Measurements from ENCODE around the gene RALGAPB.

- TF ChIP-seq, protein P1, sequence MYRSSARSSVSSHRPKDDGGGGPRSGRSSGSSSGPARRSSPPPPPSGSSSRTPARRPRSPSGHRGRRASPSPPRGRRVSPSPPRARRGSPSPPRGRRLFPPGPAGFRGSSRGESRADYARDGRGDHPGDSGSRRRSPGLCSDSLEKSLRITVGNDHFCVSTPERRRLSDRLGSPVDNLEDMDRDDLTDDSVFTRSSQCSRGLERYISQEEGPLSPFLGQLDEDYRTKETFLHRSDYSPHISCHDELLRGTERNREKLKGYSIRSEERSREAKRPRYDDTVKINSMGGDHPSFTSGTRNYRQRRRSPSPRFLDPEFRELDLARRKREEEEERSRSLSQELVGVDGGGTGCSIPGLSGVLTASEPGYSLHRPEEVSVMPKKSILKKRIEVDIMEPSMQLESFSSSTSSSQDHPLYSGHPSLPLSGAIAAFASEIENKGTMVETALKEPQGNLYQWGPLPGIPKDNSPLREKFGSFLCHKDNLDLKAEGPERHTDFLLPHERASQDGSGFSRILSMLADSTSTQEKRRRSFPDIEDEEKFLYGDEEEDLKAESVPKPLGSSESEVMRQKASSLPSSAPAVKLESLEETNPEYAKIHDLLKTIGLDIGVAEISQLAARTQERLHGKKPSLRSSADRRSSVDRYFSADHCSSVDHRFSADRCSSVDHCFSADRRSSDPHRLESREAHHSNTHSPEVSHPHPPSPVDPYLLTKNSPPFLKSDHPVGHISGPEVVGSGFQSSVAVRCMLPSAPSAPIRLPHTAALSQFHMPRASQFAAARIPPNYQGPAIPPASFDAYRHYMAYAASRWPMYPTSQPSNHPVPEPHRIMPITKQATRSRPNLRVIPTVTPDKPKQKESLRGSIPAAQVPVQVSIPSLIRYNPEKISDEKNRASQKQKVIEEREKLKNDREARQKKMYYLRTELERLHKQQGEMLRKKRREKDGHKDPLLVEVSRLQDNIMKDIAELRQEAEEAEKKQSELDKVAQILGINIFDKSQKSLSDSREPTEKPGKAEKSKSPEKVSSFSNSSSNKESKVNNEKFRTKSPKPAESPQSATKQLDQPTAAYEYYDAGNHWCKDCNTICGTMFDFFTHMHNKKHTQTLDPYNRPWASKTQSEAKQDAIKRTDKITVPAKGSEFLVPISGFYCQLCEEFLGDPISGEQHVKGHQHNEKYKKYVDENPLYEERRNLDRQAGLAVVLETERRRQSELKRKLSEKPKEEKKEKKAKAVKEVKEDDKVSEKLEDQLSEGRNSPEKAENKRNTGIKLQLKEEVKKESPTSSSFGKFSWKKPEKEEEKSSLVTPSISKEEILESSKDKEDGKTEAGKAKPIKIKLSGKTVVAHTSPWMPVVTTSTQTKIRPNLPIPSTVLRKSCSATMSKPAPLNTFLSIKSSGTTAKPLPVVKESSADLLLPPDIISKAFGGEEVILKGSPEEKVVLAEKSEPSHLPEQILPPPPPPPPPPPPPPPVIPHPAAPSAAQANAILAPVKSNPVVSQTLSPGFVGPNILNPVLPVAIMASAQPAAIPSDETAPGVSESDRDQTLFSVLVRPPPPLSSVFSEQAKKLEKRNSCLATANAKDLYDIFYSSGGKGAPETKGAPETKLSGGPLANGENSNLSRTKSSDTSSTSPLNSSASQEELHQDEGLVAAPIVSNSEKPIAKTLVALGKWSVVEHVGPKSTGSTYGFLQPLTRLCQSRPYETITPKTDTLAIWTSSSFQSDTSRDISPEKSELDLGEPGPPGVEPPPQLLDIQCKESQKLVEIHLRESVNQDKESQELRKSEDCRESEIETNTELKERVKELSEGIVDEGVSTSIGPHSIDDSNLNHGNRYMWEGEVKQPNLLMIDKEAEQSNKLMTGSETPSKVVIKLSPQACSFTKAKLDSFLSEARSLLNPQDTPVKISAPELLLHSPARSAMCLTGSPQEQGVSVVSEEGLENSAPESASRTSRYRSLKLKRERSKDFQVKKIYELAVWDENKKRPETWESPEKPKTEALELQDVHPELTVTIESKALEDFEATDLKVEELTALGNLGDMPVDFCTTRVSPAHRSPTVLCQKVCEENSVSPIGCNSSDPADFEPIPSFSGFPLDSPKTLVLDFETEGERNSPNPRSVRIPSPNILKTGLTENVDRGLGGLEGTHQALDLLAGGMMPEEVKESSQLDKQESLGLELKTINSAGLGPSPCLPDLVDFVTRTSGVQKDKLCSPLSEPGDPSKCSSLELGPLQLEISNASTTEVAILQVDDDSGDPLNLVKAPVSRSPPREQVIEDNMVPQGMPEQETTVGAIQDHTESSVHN (CRISPR knock-in tag; IDR thresholded peaks at IDR 0.05): no peak
- TF ChIP-seq, protein P2, sequence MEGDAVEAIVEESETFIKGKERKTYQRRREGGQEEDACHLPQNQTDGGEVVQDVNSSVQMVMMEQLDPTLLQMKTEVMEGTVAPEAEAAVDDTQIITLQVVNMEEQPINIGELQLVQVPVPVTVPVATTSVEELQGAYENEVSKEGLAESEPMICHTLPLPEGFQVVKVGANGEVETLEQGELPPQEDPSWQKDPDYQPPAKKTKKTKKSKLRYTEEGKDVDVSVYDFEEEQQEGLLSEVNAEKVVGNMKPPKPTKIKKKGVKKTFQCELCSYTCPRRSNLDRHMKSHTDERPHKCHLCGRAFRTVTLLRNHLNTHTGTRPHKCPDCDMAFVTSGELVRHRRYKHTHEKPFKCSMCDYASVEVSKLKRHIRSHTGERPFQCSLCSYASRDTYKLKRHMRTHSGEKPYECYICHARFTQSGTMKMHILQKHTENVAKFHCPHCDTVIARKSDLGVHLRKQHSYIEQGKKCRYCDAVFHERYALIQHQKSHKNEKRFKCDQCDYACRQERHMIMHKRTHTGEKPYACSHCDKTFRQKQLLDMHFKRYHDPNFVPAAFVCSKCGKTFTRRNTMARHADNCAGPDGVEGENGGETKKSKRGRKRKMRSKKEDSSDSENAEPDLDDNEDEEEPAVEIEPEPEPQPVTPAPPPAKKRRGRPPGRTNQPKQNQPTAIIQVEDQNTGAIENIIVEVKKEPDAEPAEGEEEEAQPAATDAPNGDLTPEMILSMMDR (CRISPR knock-in tag; IDR thresholded peaks at IDR 0.05): no peak
- TF ChIP-seq CREB1 (IDR thresholded peaks at IDR 0.05): no peak
- no peak for TF ChIP-seq CREB1 (CRISPR knock-in tag; IDR thresholded peaks at IDR 0.05)
- no peak for TF ChIP-seq ELF1 (CRISPR knock-in tag; IDR thresholded peaks at IDR 0.05)
- TF ChIP-seq NFATC3 (CRISPR knock-in tag; IDR thresholded peaks at IDR 0.05): no peak
- TF ChIP-seq SRF (IDR thresholded peaks at IDR 0.05; ENCODE audit: low read depth, low read length): no peak
- TF ChIP-seq ZNF382 (CRISPR knock-in tag; IDR thresholded peaks at IDR 0.05; ENCODE audit: borderline replicate concordance): no peak
- no peak for TF ChIP-seq YY1 (IDR thresholded peaks at IDR 0.05; ENCODE audit: insufficient read depth, insufficient replicate concordance, low read depth, low read length)
These were observed 43.8 kb upstream of the RALGAPB start for GRCh38 chr20:38428800-38429199.
